GM12874 (cell line): ENCODE data around the gene RPL22.
A peak's percentile ranks its signal among the peaks of the same experiment; 100 is the strongest.

Experiments
- CTCF ChIP-seq: IDR thresholded peaks from 2 replicates; pipeline ENCODE4 v1.5.1; 2011; ENCODE audit warnings: low read depth, mild to moderate bottlenecking, control low read depth, low read length, moderate library complexity; ENCODE audit not compliant: insufficient read depth

The RPL22 gene

GRCh38 chr1:6171548-6172124 lies 27.8 kb downstream of the RPL22 start:
- peak; percentile 26; the same call in 1 of the 2 replicates for TF ChIP-seq CTCF

GRCh38 chr1:6170742-6171201 lies 28.6 kb downstream of the RPL22 start:
- no peak for TF ChIP-seq CTCF

- TF ChIP-seq CTCF: no peak
Observed at GRCh38 chr1:6170116-6170741, 29.2 kb downstream of the RPL22 start.

GRCh38 chr1:6168947-6169586 lies 30.3 kb downstream of the RPL22 start:
- TF ChIP-seq CTCF: no peak

- no peak for TF ChIP-seq CTCF
Observed at GRCh38 chr1:6167391-6168303, 31.7 kb downstream of the RPL22 start.

GRCh38 chr1:6166655-6167390 lies 32.6 kb downstream of the RPL22 start:
- TF ChIP-seq CTCF: no peak
